ENCODE results near the gene ARHGAP22. TPM values are rescaled to one million over a fixed set of nuclear protein-coding genes. Genes with fewer than 3 reads are reported as not detected.

Gene ARHGAP22
- total RNA-seq, 1 donor from 2014 or later = 3.2 TPM

DNA sequence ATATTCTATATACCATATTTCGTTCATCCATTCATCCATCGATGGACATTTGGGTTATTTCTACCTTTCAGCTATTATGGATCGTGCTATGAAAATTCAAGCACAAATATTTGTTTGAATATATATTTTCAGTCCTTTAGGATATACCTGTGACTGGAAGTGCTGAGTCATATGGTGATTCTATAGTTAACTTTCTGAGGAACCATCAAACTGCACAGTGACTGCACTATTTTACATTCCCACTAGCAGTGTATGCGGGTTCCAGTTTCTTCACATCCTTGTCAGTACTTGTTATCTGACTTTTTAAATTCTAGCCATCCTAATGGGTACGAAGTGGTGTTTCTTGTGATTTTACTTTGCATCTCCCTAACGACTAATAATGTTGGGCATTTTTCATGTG lies 194.4 kb downstream of the ARHGAP22 start:
- no peak overlapping the region for H3K27ac ChIP-seq
- TF ChIP-seq, protein P1, sequence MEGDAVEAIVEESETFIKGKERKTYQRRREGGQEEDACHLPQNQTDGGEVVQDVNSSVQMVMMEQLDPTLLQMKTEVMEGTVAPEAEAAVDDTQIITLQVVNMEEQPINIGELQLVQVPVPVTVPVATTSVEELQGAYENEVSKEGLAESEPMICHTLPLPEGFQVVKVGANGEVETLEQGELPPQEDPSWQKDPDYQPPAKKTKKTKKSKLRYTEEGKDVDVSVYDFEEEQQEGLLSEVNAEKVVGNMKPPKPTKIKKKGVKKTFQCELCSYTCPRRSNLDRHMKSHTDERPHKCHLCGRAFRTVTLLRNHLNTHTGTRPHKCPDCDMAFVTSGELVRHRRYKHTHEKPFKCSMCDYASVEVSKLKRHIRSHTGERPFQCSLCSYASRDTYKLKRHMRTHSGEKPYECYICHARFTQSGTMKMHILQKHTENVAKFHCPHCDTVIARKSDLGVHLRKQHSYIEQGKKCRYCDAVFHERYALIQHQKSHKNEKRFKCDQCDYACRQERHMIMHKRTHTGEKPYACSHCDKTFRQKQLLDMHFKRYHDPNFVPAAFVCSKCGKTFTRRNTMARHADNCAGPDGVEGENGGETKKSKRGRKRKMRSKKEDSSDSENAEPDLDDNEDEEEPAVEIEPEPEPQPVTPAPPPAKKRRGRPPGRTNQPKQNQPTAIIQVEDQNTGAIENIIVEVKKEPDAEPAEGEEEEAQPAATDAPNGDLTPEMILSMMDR (IDR thresholded peaks at IDR 0.05) = no peak
- no peak overlapping the region for H3K4me3 ChIP-seq
- H3K4me1 ChIP-seq = no peaks in the 10 kb centered on the region
- H3K36me3 ChIP-seq = peaks cover 0 to 24% of the 10 kb centered on the region in 2 donors
- no peaks in the 10 kb centered on the region for H3K27me3 ChIP-seq
- DNase-seq (ENCODE audit: extremely low spot score in 2 of 2) = no peak
- intact Hi-C loops (cut with DNase I) = no loop called here
- peaks cover 9% of the 10 kb centered on the region for H3K9me3 ChIP-seq

DNA sequence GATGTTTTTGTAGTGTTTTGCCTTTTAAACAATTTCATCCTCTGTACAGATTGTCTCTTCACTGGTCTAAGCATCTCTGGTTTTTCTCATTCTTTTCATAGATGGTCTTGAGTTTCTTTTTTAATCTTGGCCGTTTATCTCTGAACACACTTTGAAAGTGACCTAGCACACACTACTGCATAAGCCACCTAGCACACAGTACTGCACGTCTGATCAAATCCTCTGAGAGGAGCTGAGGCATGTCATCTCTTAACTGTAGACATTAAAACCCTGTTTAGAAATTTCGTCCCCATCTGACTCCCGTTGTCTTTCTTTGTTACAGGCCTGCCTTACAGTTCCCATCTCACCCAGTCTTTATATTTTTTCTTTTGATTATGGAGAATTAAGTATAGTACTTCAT lies 198.2 kb downstream of the ARHGAP22 start:
- TF ChIP-seq, protein P1 (IDR thresholded peaks at IDR 0.05) = no peak
- no peak for TF ChIP-seq POLR2AphosphoS5 (IDR thresholded peaks at IDR 0.05; ENCODE audit: insufficient read depth in 1 of 2, low read depth in 1 of 2)
- no peak for TF ChIP-seq POLR2A (IDR thresholded peaks at IDR 0.05)
- H3K36me3 ChIP-seq = peaks cover 0 to 7% of the 10 kb centered on the region in 2 donors
- no peaks in the 10 kb centered on the region for H3K27me3 ChIP-seq
- no peaks in the 10 kb centered on the region for H3K4me1 ChIP-seq
- no peak overlapping the region for H3K4me3 ChIP-seq
- H3K9me3 ChIP-seq = peaks cover 2% of the 10 kb centered on the region
- DNase-seq (ENCODE audit: extremely low spot score in 2 of 2) = no peak
- intact Hi-C loops (cut with DNase I) = no loop called here
- no peak overlapping the region for H3K27ac ChIP-seq

DNA sequence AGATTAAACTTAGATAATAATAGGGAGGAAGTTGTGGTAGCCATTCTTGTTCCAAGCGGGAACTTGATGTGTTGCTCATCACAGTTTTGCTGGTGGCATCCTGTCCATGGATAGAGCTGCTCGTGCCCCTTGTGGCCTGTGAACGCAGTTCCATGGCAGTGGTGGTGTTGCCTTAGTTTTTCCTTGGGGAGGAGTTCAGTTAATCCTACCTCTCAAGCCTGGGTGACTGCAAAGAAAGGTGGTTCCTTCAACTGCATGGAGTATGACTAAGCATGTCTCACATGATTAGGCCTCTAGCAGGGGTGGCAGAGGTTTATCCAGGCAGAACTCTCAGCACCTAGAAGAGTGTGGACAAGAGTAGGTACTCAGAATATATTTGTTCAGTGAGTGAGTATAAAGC lies 198.7 kb downstream of the ARHGAP22 start:
- no peak overlapping the region for H3K4me3 ChIP-seq
- peaks cover 0 to 7% of the 10 kb centered on the region in 2 donors for H3K36me3 ChIP-seq
- TF ChIP-seq POLR2A (IDR thresholded peaks at IDR 0.05) (no peak), POLR2AphosphoS5 (IDR thresholded peaks at IDR 0.05; ENCODE audit: insufficient read depth in 1 of 2, low read depth in 1 of 2) (no peak)
- TF ChIP-seq, protein P1 (IDR thresholded peaks at IDR 0.05) = no peak
- H3K27me3 ChIP-seq = no peaks in the 10 kb centered on the region
- DNase-seq (ENCODE audit: extremely low spot score in 2 of 2) = no peak
- H3K27ac ChIP-seq = no peak overlapping the region
- no peaks in the 10 kb centered on the region for H3K9me3 ChIP-seq
- no peaks in the 10 kb centered on the region for H3K4me1 ChIP-seq
- intact Hi-C loops (cut with DNase I) = no loop called here

DNA sequence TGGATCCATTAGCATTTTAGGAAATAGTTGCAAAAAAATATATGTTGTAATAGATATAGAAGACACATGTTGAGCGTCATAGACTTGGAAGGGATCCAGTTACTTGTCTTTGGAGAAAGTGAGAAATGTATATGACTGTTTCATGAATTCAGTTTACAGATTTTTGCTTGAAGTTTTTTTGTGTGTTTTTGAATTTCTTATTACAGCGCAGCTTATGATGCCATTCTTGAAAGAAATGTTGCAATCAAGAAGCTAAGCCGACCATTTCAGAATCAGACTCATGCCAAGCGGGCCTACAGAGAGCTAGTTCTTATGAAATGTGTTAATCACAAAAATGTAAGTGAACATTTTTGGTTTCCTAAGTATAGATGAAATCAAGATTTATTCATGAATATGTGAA lies 200.2 kb downstream of the ARHGAP22 start:
- H3K9me3 ChIP-seq = no peaks in the 10 kb centered on the region
- DNase-seq (ENCODE audit: extremely low spot score in 2 of 2) = no peak
- intact Hi-C loops (cut with DNase I) = no loop called here
- peaks cover 5% of the 10 kb centered on the region for H3K4me1 ChIP-seq
- H3K27ac ChIP-seq = no peak overlapping the region
- H3K36me3 ChIP-seq = peaks cover 0 to 7% of the 10 kb centered on the region in 2 donors
- TF ChIP-seq, protein P1 (IDR thresholded peaks at IDR 0.05) = no peak
- TF ChIP-seq POLR2AphosphoS5 (IDR thresholded peaks at IDR 0.05; ENCODE audit: insufficient read depth in 1 of 2, low read depth in 1 of 2) = no peak
- TF ChIP-seq POLR2A (IDR thresholded peaks at IDR 0.05) = no peak
- H3K27me3 ChIP-seq = no peaks in the 10 kb centered on the region
- no peak overlapping the region for H3K4me3 ChIP-seq

DNA sequence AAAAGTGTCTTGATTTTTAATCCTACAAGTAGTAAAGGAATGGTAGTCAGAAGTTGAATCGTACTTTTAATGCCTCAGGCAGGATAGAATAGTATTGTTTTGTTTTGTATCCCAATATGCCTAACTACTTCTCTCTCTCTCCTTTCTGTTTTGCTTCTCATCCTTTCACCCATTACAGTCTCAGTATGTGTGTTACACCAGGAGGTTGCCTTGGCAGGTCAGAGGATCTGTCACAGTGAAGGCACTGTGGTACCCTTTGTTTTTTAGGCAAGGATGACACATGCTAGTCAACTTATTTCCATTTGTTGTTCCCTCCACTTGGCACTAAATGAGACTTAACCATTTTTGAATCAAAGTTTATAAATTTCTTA lies 204.0 kb downstream of the ARHGAP22 start:
- H3K9me3 ChIP-seq = no peaks in the 10 kb centered on the region
- no peak for DNase-seq (ENCODE audit: extremely low spot score in 2 of 2)
- intact Hi-C loops (cut with DNase I) = no loop called here
- H3K4me1 ChIP-seq = peaks cover 11% of the 10 kb centered on the region
- no peaks in the 10 kb centered on the region for H3K27me3 ChIP-seq
- no peak overlapping the region for H3K4me3 ChIP-seq
- TF ChIP-seq, protein P1 (IDR thresholded peaks at IDR 0.05) = no peak
- no peaks in the 10 kb centered on the region for H3K36me3 ChIP-seq
- no peak overlapping the region for H3K27ac ChIP-seq

All from vagina (tissue), 2 donors.